Fibroblast of upper back skin (primary cell): ENCODE results near the gene CADM4.
A peak's percentile ranks its signal among the peaks of the same experiment; 100 is the strongest.
"Not testable (repeated sequence)": the region's sequence is repeated elsewhere in the genome, so short reads cannot be mapped to it uniquely, and the experiment has no call there.

ENCODE experiments used
- DNase-seq: peaks from one replicate; pipeline ENCODE4 v3.0.0-alpha.2; 2013

The CADM4 gene

DNA sequence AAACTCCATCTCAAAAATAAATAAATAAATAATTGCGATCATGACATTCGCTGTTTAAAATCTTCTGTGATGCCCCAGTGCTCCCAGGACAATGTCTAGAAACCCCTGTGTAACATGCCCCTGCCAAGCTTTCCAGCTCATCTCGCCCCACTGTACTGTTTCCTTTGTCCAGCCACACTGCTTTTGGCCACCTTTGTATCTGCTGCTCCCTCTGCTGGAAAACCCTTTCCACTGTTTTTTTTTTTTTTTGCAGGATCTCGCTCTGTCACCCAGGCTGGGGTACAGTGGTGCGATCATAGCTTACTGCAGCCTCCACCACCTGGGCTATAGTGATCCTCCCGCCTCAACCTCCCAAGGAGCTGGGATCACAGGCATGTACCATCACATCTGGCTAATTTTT is 22.8 kb upstream of the CADM4 start:
- DNase-seq = no peak

GRCh38 chr19:43660971-43661360 is 21.3 kb upstream of the CADM4 start:
- DNase-seq = no peak

GRCh38 chr19:43660301-43660970 is 20.8 kb upstream of the CADM4 start:
- DNase-seq = no peak

DNA sequence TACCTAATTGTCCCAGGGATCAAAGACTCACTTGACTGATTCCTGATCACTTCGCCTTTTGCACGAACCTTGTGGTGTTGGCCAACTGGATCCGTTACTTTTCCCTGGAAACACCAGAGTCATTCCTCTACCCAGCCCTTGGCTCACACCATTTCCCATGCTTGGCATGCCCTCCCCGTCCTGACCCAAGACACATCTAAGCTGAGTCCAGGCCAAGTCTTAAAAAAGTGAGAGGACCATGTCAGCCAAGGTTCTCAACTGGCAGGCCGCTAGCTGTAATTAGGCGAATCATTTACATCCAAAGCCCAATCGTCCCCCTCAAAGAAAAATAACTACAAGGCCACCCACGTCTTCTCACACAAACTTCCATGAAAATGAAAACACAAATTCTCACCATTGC is 18.8 kb upstream of the CADM4 start:
- no peak for DNase-seq

GRCh38 chr19:43658001-43658400 is 18.4 kb upstream of the CADM4 start:
- no peak for DNase-seq

- no peak for DNase-seq
Observed at GRCh38 chr19:43656436-43656835, 16.8 kb upstream of the CADM4 start.

- DNase-seq = no peak
Observed at GRCh38 chr19:43652546-43652874, 12.9 kb upstream of the CADM4 start.

DNA sequence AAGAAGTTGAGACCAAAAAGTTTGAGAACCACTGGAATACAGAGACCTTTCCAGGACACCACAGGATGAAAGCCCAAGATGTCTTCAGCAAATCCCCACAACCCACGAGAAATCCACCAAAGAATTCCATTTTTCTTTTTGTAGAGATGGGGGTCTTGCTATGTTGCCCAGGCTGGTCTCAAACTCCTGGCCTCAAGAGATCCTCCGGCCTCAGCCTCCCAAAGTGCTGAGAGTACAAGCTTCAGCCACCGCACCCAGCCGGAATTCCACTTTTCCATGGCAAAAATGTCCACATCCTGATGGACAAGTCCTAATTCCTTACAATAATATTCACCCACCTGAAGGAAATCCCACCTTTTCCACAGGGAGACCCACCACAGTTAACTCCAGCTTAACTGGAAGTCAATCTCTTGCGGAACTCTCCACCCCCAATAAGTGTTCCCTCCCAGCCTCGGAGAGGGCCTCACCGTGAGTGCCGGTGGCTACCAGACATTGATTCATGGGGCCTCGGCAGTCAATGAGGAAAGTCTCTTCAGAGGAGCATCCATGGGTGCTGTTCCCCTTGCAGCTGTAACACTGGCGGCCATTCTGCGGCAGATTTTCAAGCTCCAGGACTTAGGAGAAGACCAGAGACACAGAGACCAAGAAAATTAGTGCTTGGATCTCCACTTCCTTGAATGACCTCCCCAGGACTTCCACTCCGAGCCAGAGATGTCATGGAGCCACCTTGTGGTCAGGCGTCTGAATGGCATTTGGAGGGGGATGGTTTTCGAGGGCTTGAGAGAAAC is 12.3 kb upstream of the CADM4 start:
- peak; percentile 59 for DNase-seq

GRCh38 chr19:43650276-43650675 is 10.6 kb upstream of the CADM4 start:
- DNase-seq = not testable (repeated sequence)

GRCh38 chr19:43649514-43649913 is 9.9 kb upstream of the CADM4 start:
- DNase-seq = no peak

GRCh38 chr19:43648633-43649032 is 9.0 kb upstream of the CADM4 start:
- DNase-seq = no peak

DNA sequence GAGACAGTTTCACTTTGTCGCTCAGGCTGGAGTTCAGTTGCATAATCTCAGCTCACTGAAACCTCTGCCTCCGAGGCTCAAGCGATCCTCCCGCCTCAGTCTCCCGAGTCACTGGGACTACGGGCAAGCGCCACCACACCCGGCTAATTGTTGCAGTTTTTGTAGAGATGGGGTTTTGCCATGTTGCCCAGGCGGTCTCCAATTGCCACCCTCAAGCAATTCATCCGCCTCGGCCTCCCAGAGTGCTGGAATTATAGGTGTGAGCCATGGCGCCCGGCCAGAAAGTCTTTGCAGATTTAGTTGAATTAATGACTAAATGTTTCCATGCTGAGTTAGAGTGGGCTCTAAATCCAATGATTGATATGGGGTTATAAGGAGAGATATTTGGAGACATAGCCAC is 4.5 kb upstream of the CADM4 start:
- no peak for DNase-seq

GRCh38 chr19:43643326-43643725 is 3.7 kb upstream of the CADM4 start:
- peak; percentile 3 for DNase-seq

GRCh38 chr19:43642531-43642930 is 2.9 kb upstream of the CADM4 start:
- DNase-seq = no peak

- DNase-seq = no peak
Observed at GRCh38 chr19:43641333-43641732, 1.7 kb upstream of the CADM4 start.

- DNase-seq = no peak
Observed at GRCh38 chr19:43640424-43640757, 741 bp upstream of the CADM4 start.

DNA sequence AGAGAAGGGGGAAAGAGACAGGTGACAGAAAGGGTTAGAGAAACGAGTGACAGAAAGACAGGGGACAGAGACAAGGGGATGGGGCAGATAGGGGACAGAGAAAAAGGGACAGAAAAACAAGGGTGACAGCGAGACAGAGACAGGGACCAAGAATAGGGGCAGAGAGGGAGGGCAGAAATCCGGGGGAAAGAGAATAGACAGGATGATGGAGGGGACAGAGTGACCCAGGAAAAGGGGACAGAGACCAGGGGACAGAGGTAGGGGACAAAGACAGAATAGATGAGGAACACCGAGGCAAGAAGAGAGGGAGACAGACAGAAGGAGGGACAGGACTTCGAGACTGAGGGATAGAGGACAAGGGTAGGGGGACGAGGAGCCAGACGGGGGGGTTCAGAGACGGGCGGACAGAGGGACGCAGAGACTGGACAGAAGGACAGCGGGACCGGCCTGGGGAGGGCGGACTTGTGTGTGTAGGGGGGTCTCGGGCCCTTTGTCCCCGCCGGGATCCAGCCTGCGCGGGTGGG is 593 bp downstream of the CADM4 start:
- no peak for DNase-seq

DNA sequence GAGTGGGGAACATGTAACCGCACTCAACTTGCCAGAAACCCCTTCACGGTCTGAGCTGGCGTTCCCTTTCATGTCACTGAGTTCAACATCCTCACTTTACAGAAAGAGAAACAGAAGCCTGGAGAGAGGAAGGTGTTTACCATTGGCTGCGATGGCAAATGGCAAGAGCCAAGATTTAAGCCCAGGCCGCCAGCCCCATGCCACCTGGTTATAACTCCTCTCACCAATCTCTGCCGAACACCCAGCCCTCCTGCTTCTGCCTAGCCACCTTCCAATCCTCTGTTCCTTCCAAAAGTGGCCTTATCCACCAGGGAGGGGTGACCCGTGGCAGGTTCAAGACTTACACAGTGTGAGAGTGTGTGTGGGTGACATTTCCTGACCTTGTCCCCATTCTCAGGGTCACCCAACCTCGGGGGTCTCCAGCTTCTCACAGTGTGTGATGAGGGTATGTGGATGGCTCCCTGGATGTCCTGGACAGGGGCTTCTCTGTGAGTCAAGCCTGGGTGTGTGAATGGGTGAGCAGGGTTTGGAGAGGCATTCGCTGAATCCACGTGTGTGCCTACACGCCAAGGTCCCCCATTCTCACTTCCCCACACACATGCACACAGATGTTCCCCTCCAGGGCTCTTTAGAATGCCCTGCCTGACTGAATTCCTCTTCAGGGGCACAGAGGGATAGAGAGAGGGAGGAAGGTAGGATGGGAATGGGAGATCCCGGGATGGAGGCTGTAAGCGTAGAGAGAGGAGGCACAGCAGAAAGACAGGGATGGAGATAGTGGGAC is 1.2 kb downstream of the CADM4 start:
- no peak for DNase-seq

GRCh38 chr19:43636121-43636683 is 3.4 kb downstream of the CADM4 start:
- DNase-seq = peak; percentile 22

GRCh38 chr19:43635561-43635940 is 4.1 kb downstream of the CADM4 start:
- DNase-seq = not testable (repeated sequence)

GRCh38 chr19:43634872-43635560 is 4.6 kb downstream of the CADM4 start:
- DNase-seq = peak; percentile 34

DNA sequence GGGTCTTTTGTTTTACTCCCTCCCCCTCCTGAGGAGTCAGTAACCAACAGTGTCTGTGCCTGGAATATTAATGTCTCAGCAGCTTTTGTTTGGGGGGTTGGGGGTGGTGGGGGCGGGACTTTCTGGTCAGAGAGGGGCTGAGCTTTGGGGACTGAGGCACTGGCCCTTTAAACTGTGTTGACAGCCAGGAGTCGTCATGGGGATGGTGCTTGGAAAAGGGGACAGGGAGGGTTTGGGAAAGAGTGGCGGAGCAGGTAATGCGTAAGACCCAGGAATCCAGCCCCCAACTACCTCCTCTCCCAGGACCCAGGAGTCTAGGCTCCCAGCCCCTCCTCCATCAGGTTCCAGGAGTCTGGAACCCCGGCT is 5.2 kb downstream of the CADM4 start:
- DNase-seq = peak; percentile 4

- no peak for DNase-seq
Observed at GRCh38 chr19:43634068-43634467, 5.6 kb downstream of the CADM4 start.
